COLO668 (cell line): Measurements from ENCODE around the gene COL20A1.

ENCODE experiments used
- DNase-seq: peaks from one replicate; lab custom pipeline; 2025; ENCODE audit not compliant: unreplicated experiment; lab: John Stamatoyannopoulos, UW

Gene COL20A1

GRCh38 chr20:63277466-63278272 lies 15.3 kb upstream of the COL20A1 start:
- DNase-seq = no peak

GRCh38 chr20:63278661-63279060 lies 14.3 kb upstream of the COL20A1 start:
- no peak for DNase-seq

GRCh38 chr20:63279931-63280330 lies 13.1 kb upstream of the COL20A1 start:
- no peak for DNase-seq

GRCh38 chr20:63280371-63280770 lies 12.6 kb upstream of the COL20A1 start:
- no peak for DNase-seq

- no peak for DNase-seq
Measured at GRCh38 chr20:63280929-63281545, 11.9 kb upstream of the COL20A1 start.

- DNase-seq = no peak
Measured at GRCh38 chr20:63281742-63282665, 11.0 kb upstream of the COL20A1 start.

GRCh38 chr20:63282946-63283345 lies 10.0 kb upstream of the COL20A1 start:
- no peak for DNase-seq

- no peak for DNase-seq
Measured at GRCh38 chr20:63283397-63284082, 9.4 kb upstream of the COL20A1 start.

- no peak for DNase-seq
Measured at GRCh38 chr20:63284083-63284440, 8.9 kb upstream of the COL20A1 start.

GRCh38 chr20:63284544-63284949 lies 8.4 kb upstream of the COL20A1 start:
- DNase-seq = no peak

- DNase-seq = no peak
Measured at GRCh38 chr20:63284981-63285524, 7.9 kb upstream of the COL20A1 start.

- DNase-seq = no peak
Measured at GRCh38 chr20:63285636-63286615, 7.1 kb upstream of the COL20A1 start.

- no peak for DNase-seq
Measured at GRCh38 chr20:63286781-63287696, 5.9 kb upstream of the COL20A1 start.

GRCh38 chr20:63287697-63288580 lies 5.0 kb upstream of the COL20A1 start:
- DNase-seq = no peak

GRCh38 chr20:63288581-63289251 lies 4.3 kb upstream of the COL20A1 start:
- no peak for DNase-seq

- no peak for DNase-seq
Measured at GRCh38 chr20:63289311-63290135, 3.5 kb upstream of the COL20A1 start.
